WERI-Rb-1 (cell line): ENCODE measurements around the gene GET3.
A peak's percentile ranks its signal among the peaks of the same experiment; 100 is the strongest.

Experiments used
- DNase-seq: peaks from one replicate; pipeline ENCODE4 v3.0.0-alpha.2; 2020
- H3K27ac ChIP-seq: fragments of 250-450 bp; sonication (Bioruptor Pico); 2 replicates; pipeline ENCODE4 v1.5.1; 2020; ENCODE audit warnings: mild to moderate bottlenecking, moderate library complexity
- H3K27me3 ChIP-seq: fragments of 250-450 bp; sonication (Bioruptor Pico); 2 replicates; pipeline ENCODE4 v1.5.1; 2021; ENCODE audit warnings: mild to moderate bottlenecking, low read depth, moderate library complexity; ENCODE audit not compliant: insufficient read depth, severe bottlenecking
- H3K36me3 ChIP-seq: fragments of 250-450 bp; sonication (Bioruptor Pico); 2 replicates; pipeline ENCODE4 v1.5.1; 2020; ENCODE audit warnings: mild to moderate bottlenecking, moderate library complexity
- H3K4me3 ChIP-seq: 2 replicates; pipeline ENCODE4 v1.5.1; 2011; ENCODE audit warnings: low read depth, mild to moderate bottlenecking, control low read depth, low read length
- H3K9me3 ChIP-seq: fragments of 250-450 bp; sonication (Bioruptor Pico); 2 replicates; pipeline ENCODE4 v1.5.1; 2021; ENCODE audit warnings: mild to moderate bottlenecking, moderate library complexity; ENCODE audit not compliant: severe bottlenecking
- TF ChIP-seq, protein P1 (sequence below): IDR thresholded peaks from 2 replicates; pipeline ENCODE4 v1.5.1; 2011; ENCODE audit warnings: low read depth, mild to moderate bottlenecking, control low read depth, inconsistent platforms, low read length

The GET3 gene

DNA sequence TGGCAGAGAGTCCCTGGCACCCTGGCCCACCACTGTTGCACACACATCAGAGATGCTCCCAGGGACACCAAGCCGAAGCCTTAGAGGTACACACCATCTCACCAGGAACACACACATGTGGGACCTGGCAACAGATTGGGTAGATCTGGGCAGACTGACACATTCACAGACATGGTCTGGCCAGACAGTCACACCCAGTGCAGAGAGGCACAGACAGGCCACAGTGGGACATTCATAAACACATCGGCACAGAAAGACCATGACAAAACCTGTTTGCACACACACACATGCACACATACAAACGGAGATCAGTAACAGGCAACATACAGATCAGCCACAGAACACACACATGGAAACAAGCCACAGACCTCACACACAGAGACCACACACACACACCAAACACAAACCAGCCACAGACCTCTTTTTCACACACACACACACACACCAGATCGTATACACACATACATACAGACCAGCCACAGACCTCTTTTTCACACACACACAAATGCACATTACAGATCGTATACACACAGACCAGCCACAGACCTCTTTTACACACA lies 47.7 kb downstream of the GET3 start:
- no peak for DNase-seq
- no peaks in the 10 kb centered on the region for H3K9me3 ChIP-seq
- peak overlapping the region; percentile 96 for H3K27ac ChIP-seq
- TF ChIP-seq, protein P1, sequence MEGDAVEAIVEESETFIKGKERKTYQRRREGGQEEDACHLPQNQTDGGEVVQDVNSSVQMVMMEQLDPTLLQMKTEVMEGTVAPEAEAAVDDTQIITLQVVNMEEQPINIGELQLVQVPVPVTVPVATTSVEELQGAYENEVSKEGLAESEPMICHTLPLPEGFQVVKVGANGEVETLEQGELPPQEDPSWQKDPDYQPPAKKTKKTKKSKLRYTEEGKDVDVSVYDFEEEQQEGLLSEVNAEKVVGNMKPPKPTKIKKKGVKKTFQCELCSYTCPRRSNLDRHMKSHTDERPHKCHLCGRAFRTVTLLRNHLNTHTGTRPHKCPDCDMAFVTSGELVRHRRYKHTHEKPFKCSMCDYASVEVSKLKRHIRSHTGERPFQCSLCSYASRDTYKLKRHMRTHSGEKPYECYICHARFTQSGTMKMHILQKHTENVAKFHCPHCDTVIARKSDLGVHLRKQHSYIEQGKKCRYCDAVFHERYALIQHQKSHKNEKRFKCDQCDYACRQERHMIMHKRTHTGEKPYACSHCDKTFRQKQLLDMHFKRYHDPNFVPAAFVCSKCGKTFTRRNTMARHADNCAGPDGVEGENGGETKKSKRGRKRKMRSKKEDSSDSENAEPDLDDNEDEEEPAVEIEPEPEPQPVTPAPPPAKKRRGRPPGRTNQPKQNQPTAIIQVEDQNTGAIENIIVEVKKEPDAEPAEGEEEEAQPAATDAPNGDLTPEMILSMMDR = no peak
- H3K27me3 ChIP-seq = no peaks in the 10 kb centered on the region
- no peak overlapping the region for H3K4me3 ChIP-seq
- H3K36me3 ChIP-seq = no peaks in the 10 kb centered on the region

DNA sequence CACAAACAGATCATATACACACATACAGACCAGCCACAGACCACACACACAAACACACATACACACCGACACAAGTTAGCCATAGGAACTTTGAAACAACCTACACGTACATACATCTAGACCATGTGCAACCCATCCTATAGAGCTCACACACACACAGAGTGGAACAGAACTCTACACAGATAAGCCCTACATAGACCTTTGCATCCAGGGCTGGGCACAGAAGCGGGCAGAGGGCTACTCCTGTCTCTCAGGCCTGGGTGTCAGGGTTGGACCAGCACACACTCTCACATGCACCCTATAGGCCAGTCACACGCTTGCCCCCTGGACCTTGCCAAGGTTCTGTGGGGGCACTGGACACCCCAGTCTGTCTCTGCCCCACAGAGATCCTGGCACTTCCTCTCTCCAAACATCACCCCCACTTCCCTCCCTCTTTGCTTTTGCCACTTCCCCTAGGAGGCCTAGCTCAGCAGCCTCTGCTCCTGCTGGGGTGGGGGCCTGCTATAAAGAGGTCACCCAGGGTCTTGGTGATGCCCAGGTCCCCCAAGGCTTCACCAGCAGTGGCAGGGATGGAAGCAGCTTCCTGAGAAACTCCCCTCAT lies 48.2 kb downstream of the GET3 start:
- Histone ChIP-seq H3K4me3 (no peak overlapping the region), H3K9me3 (no peaks in the 10 kb centered on the region), H3K27me3 (no peaks in the 10 kb centered on the region), H3K27ac (peak overlapping the region; percentile 96), H3K36me3 (no peaks in the 10 kb centered on the region)
- DNase-seq = no peak
- TF ChIP-seq, protein P1 = no peak

DNA sequence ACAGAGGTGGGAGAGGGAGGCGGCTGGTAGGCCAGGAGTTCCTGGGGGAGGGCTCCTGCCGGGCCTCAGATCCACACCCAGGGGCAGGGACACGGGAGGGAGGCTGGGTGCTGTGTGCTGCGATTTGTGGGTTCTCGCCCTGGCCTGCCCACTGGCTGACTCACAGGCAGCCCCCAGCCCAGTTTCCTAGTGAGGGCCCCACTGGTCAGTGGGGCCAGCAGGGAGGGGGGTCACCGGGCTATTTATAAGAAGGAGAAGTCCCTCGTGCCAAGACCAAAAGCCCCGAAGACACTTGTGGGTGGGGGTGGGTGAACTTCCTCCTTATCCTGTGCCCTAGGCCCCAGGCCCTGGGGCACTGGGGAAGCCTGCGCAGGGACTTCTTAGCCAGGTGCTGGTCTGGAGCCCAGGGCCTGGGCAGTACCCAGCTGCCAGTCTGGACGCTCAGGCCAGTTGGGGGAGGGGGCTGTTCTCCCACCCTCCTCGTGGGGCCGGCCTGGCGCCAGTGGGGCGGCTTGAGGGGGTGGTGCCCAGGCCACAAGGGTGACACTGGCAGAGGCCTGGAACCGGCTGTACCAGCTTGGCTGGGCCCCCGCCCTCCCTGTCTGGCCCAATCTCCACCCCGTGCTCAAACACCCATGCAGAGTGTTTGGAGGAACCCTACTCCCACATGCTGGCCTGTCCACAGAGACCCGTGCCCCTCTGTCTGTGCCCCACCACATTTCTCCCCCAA lies 49.0 kb downstream of the GET3 start:
- Histone ChIP-seq H3K36me3 (no peaks in the 10 kb centered on the region), H3K9me3 (no peaks in the 10 kb centered on the region), H3K27me3 (no peaks in the 10 kb centered on the region), H3K4me3 (no peak overlapping the region), H3K27ac (peak overlapping the region; percentile 96)
- TF ChIP-seq, protein P1 = no peak
- no peak for DNase-seq

DNA sequence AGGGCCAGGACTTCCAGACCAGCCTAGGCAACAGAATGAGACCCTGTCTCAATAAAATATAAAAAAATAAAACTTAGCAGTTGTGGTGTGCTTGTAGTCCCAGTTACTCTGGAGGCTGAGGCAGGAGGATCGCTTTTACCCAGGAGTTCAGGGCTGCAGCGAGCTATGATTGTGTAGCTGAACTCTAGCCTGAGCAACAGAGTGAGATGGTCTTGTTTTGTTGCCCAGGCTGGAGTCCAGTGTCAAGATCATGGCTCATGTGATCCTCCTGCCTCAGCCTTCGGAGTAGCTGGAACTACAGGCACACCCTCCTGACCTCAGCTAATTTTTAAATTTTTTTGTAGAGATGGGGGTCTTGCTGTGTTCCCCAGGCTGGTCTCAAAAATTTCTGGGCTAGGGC lies 49.7 kb downstream of the GET3 start:
- Histone ChIP-seq H3K27me3 (no peaks in the 10 kb centered on the region), H3K36me3 (no peaks in the 10 kb centered on the region), H3K4me3 (no peak overlapping the region), H3K9me3 (no peaks in the 10 kb centered on the region), H3K27ac (peak overlapping the region; percentile 96)
- TF ChIP-seq, protein P1 = no peak
- DNase-seq = no peak

DNA sequence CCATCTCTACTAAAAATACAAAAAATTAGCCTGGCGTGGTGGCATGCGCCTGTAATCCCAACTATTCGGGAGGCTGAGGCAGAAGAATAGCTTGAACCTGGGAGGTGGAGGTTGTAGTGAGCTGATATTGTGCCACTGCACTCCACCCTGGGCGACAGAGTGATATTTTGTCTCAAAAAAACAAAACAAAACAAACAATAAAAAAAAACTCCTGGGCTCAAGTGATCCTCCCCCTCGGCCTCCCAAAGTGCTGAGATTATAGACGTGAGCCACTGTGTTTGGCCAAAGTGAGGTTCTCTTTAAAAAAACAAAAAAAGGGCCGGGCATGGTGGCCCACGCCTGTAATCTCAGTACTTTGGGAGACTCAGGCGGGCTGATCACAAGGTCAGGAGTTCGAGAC lies 50.2 kb downstream of the GET3 start:
- H3K36me3 ChIP-seq = no peaks in the 10 kb centered on the region
- TF ChIP-seq, protein P1 = no peak
- H3K4me3 ChIP-seq = no peak overlapping the region
- no peaks in the 10 kb centered on the region for H3K27me3 ChIP-seq
- H3K27ac ChIP-seq = peak overlapping the region; percentile 96
- no peak for DNase-seq
- H3K9me3 ChIP-seq = no peaks in the 10 kb centered on the region
